IMR-90 (cell line): ENCODE data around the gene ARHGEF10L. TPM values are rescaled to one million over a fixed set of nuclear protein-coding genes. Genes with fewer than 3 reads are reported as not detected.

Experiments used
- ATAC-seq: fragments of 200-7000 bp; cut with Tn5 transposase; 2 replicates; pipeline ENCODE4 v1.9.1; 2020; ENCODE audit warnings: low read depth, mild to moderate bottlenecking, moderate library complexity
- BruUV-seq: library from RNA; stranded (reverse); fragments of 400-500 nt; replicated peaks from 2 replicates; lab custom pipeline; 2021; lab: Mats Ljungman, UMichigan
- CTCF ChIA-PET: fragments of 300-600 bp; formaldehyde crosslinking; extraction: SDS; loops from one replicate; lab custom pipeline; 2021; ENCODE audit warnings: antibody characterized with exemption; lab: Yijun Ruan, JAX
- POLR2A ChIA-PET: fragments of 300-600 bp; sonication (Branson Sonifier 250); formaldehyde crosslinking; loops from one replicate; lab custom pipeline; 2022; ENCODE audit warnings: antibody characterized with exemption; ENCODE audit not compliant: unreplicated experiment; lab: Charles Lee
- DNase-seq: peaks from one replicate; pipeline ENCODE4 v3.0.0; 2013
- H2AFZ ChIP-seq: replicated peaks from 2 replicates; pipeline ENCODE3; 2013; ENCODE audit warnings: low read length, mild to moderate bottlenecking; ENCODE audit not compliant: poor library complexity
- H2AK5ac ChIP-seq: 2 replicates; pipeline ENCODE4 v1.6.1; 2013; ENCODE audit warnings: low read depth, low read length, inconsistent platforms
- H2AK9ac ChIP-seq: replicated peaks from 2 replicates; pipeline ENCODE3; 2013; ENCODE audit warnings: mild to moderate bottlenecking, low read depth, low read length, moderate library complexity; ENCODE audit not compliant: poor library complexity
- H2BK120ac ChIP-seq: 2 replicates; pipeline ENCODE4 v1.6.1; 2013; ENCODE audit warnings: low read depth, low read length, inconsistent platforms
- H2BK15ac ChIP-seq: 3 replicates; pipeline ENCODE4 v1.6.1; 2013; ENCODE audit warnings: low read depth, low read length, inconsistent platforms
- H2BK20ac ChIP-seq: 2 replicates; pipeline ENCODE4 v1.6.1; 2013; ENCODE audit warnings: low read depth, mild to moderate bottlenecking, inconsistent platforms, low read length, moderate library complexity
- H2BK5ac ChIP-seq: 2 replicates; pipeline ENCODE4 v1.6.1; 2013; ENCODE audit warnings: mild to moderate bottlenecking, low read depth, low read length, inconsistent platforms; ENCODE audit not compliant: poor library complexity, severe bottlenecking
- H3K14ac ChIP-seq: replicated peaks from 2 replicates; pipeline ENCODE4 v1.6.1; 2013; ENCODE audit warnings: low read depth, low read length, inconsistent platforms
- H3K18ac ChIP-seq: 2 replicates; pipeline ENCODE4 v1.6.1; 2013; ENCODE audit warnings: low read depth, low read length, control low read depth
- H3K23ac ChIP-seq: 2 replicates; pipeline ENCODE4 v1.6.1; 2013; ENCODE audit warnings: low read depth, low read length, inconsistent platforms
- H3K27ac ChIP-seq: 2 replicates; pipeline ENCODE4 v1.5.1; 2013; ENCODE audit warnings: mild to moderate bottlenecking, control low read depth, low read length; ENCODE audit not compliant: insufficient read depth
- H3K27me3 ChIP-seq: 2 replicates; pipeline ENCODE4 v1.6.1; 2013; ENCODE audit warnings: low read length; ENCODE audit not compliant: control insufficient read depth, insufficient read depth
- H3K36me3 ChIP-seq: 2 replicates; pipeline ENCODE4 v1.6.1; 2013; ENCODE audit warnings: low read length, mixed read lengths; ENCODE audit not compliant: control insufficient read depth, insufficient read depth
- H3K4ac ChIP-seq: 2 replicates; pipeline ENCODE4 v1.6.1; 2013; ENCODE audit warnings: low read depth, low read length, inconsistent platforms
- H3K4me1 ChIP-seq: 2 replicates; pipeline ENCODE4 v1.6.1; 2013; ENCODE audit warnings: low read length, mixed read lengths; ENCODE audit not compliant: control insufficient read depth, insufficient read depth
- H3K4me2 ChIP-seq: 2 replicates; pipeline ENCODE4 v1.6.1; 2013; ENCODE audit warnings: low read depth, mild to moderate bottlenecking, control low read depth, low read length, moderate library complexity
- H3K4me3 ChIP-seq: 2 replicates; pipeline ENCODE4 v1.5.1; 2013; ENCODE audit warnings: low read depth, mild to moderate bottlenecking, control low read depth, low read length, moderate library complexity; ENCODE audit not compliant: insufficient read depth
- H3K56ac ChIP-seq: 2 replicates; pipeline ENCODE4 v1.6.1; 2013; ENCODE audit warnings: low read length, inconsistent platforms; ENCODE audit not compliant: insufficient read depth; ENCODE audit errors: extremely low read depth
- H3K79me1 ChIP-seq, 2 experiments: 2 replicates each; pipeline ENCODE4 v1.6.1; 2013; ENCODE audit warnings: low read length in 2 of 2, inconsistent platforms in 1 of 2, low read depth in 1 of 2
- H3K9ac ChIP-seq: 2 replicates; pipeline ENCODE4 v1.6.1; 2013; ENCODE audit warnings: low read depth, low read length, control low read depth
- H3K9me1 ChIP-seq: 2 replicates; pipeline ENCODE4 v1.6.1; 2013; ENCODE audit warnings: low read length, inconsistent platforms; ENCODE audit not compliant: insufficient read depth
- H3K9me3 ChIP-seq: 2 replicates; pipeline ENCODE4 v1.6.1; 2013; ENCODE audit warnings: low read length; ENCODE audit not compliant: control insufficient read depth, insufficient read depth
- H4K20me1 ChIP-seq: 2 replicates; pipeline ENCODE4 v1.6.1; 2013; ENCODE audit warnings: low read length, inconsistent platforms; ENCODE audit not compliant: insufficient read depth
- H4K5ac ChIP-seq: 2 replicates; pipeline ENCODE4 v1.6.1; 2013; ENCODE audit warnings: mild to moderate bottlenecking, low read depth, low read length, control low read depth
- H4K8ac ChIP-seq, 2 experiments: 2 replicates each; pipeline ENCODE4 v1.6.1; 2013; ENCODE audit warnings: low read depth in 2 of 2, low read length in 2 of 2, control low read depth in 1 of 2, inconsistent platforms in 1 of 2
- H4K91ac ChIP-seq: 2 replicates; pipeline ENCODE4 v1.6.1; 2013; ENCODE audit warnings: low read depth, low read length, inconsistent platforms; ENCODE audit not compliant: insufficient read depth
- BHLHE40 ChIP-seq: fragments of 150-350 bp; IDR thresholded peaks from 2 replicates; pipeline ENCODE4 v1.6.1; 2016; ENCODE audit warnings: mild to moderate bottlenecking, low read depth, low read length
- FOS ChIP-seq: fragments of 150-350 bp; IDR thresholded peaks from 2 replicates; pipeline ENCODE4 v1.6.1; 2016; ENCODE audit warnings: low read depth, low read length
- MAZ ChIP-seq: IDR thresholded peaks from 2 replicates; pipeline ENCODE4 v1.6.1; 2012; ENCODE audit warnings: low read depth, mild to moderate bottlenecking, low read length, improper control_type of control experiment, moderate library complexity, borderline replicate concordance
- MXI1 ChIP-seq: IDR thresholded peaks from 2 replicates; pipeline ENCODE4 v1.6.1; 2012; ENCODE audit warnings: low read depth, mild to moderate bottlenecking, low read length, moderate library complexity, borderline replicate concordance
- NFE2L2 ChIP-seq: fragments of 150-350 bp; IDR thresholded peaks from 2 replicates; pipeline ENCODE4 v1.6.1; 2016; ENCODE audit warnings: low read depth, mild to moderate bottlenecking, low read length
- WGBS, 2 experiments: methylation state at CpG; one replicate each; pipeline versions ENCODE4 v1.1.5 to v1.1.7; 2013; ENCODE audit warnings: missing lambda C conversion rate in 2 of 2; ENCODE audit not compliant: insufficient read length in 1 of 2; ENCODE audit errors: extremely low coverage in 2 of 2; 5-methylcytosine and 5-hydroxymethylcytosine counted together
- dilution Hi-C: fragments of 300-500 bp; cut with HindIII; formaldehyde crosslinking; loops from one replicate; pipeline ENCODE4 v1.14.3; 2018; ENCODE audit warnings: low sequenced_read_pairs; ENCODE audit not compliant: unreplicated experiment
- in situ Hi-C: fragments of 300-500 bp; cut with MboI; formaldehyde crosslinking; loops from 3 replicates; pipeline ENCODE4 v1.14.3; 2019; ENCODE audit warnings: low sequenced_read_pairs, inconsistent platforms, mixed read lengths
- intact Hi-C: fragments of 100-400 bp; cut with micrococcal nuclease; formaldehyde crosslinking; loops from 2 replicates; pipeline ENCODE4 v1.10.0; 2022
- polyA plus RNA-seq, 3 experiments: library from polyadenylated mRNA; depleted of rRNA; stranded (reverse); fragments of >200 nt; gene quantifications; 2 replicates each; pipeline ENCODE4 v1.2.3, GENCODE V29; 2012; ENCODE audit warnings: low replicate concordance in 1 of 3
- total RNA-seq: library from RNA; depleted of rRNA; stranded (reverse); fragments of >200 nt; gene quantifications from 2 replicates; pipeline ENCODE4 v1.2.3, GENCODE V29; 2012

Gene ARHGEF10L
- total and polyA plus RNA-seq, 2 of the 4 experiments (the other 2 are of a cell fraction), result 4.8 to 12.4 TPM

GRCh38 chr1:17527036-17527914, 12.2 kb upstream of the ARHGEF10L start:
- Histone ChIP-seq H3K23ac (no peak overlapping the region), H3K56ac (no peak overlapping the region), H3K27me3 (peaks cover 17% of the 10 kb centered on the region), H3K4me3 (no peak overlapping the region), H3K36me3 (no peaks in the 10 kb centered on the region), H2BK20ac (no peak overlapping the region), H3K4me2 (no peak overlapping the region), H3K27ac (no peak overlapping the region), H3K79me1 (no peaks in the 10 kb centered on the region), H4K20me1 (no peaks in the 10 kb centered on the region), H2BK120ac (no peak overlapping the region), H2AFZ (no peak overlapping the region), H2BK5ac (no peak overlapping the region), H3K9me1 (0 out of 2 replicates have a peak, but pooled peaks cover 4% of the 10 kb centered on the region), H3K9me3 (no peaks in the 10 kb centered on the region), H4K8ac (no peak overlapping the region), H3K4ac (no peak overlapping the region), H3K14ac (no peak overlapping the region), H2BK15ac (no peak overlapping the region), H3K18ac (no peak overlapping the region), H2AK5ac (no peak overlapping the region), H4K5ac (no peak overlapping the region), H2AK9ac (peak overlapping the region; percentile 73), H4K91ac (no peak overlapping the region), H3K4me1 (peaks cover 5% of the 10 kb centered on the region; the same call in 1 of the 2 replicates), H3K9ac (no peak overlapping the region)
- intact Hi-C loops (no loop called here), dilution Hi-C loops (no loop called here), in situ Hi-C loops (no loop called here)
- ChIA-PET CTCF (no interaction called here), POLR2A (no interaction called here)
- TF ChIP-seq MXI1, result no peak
- no peak for TF ChIP-seq NFE2L2
- no peak for TF ChIP-seq MAZ
- no peak for TF ChIP-seq FOS
- no peak for TF ChIP-seq BHLHE40
- no TSS peak for BruUV-seq
- ATAC-seq (peak; percentile 56), DNase-seq (peak; percentile 73)
- 58% methylated on average over 2 of the region's 14 CpGs; no CpG with 5 or more reads in 1 of the 2 experiments for WGBS, 2 experiments
